Right ventricle myocardium inferior (tissue), 1 donor: ENCODE data around the gene ARMC12. TPM values are rescaled to one million over a fixed set of nuclear protein-coding genes. Genes with fewer than 3 reads are reported as not detected.
A peak's percentile ranks its signal among the peaks of the same experiment; 100 is the strongest.
"Not testable (repeated sequence)": the region's sequence is repeated elsewhere in the genome, so short reads cannot be mapped to it uniquely, and the experiment has no call there.

Experiments
- ATAC-seq: fragments of 200-7000 bp; cut with Tn5 transposase; one replicate; pipeline ENCODE4 v1.9.1; 2020; ENCODE audit warnings: mild to moderate bottlenecking, moderate library complexity
- DNase-seq: peaks from one replicate; pipeline ENCODE4 v3.0.0; 2021; ENCODE audit errors: missing footprints
- intact Hi-C: fragments of 100-400 bp; cut with DNase I; formaldehyde crosslinking; loops from one replicate; pipeline ENCODE4 v1.11.0; 2022
- total RNA-seq: library from RNA; stranded (reverse); fragmentation: NEBNext Ultra II Directional; extraction: Animal tissue kit (Norgen Biotek cat#: 25700); gene quantifications from one replicate; pipeline ENCODE4 v1.2.1, GENCODE V29; 2021
- donor health status: DM: no; HTN: yes; CAD: no; lungs with severe emphysema.

Gene ARMC12
- total RNA-seq, 1 donor from 2014 or later: not detected

- ATAC-seq (no peak), DNase-seq (no peak)
- intact Hi-C loops: no loop called here
Observed at GRCh38 chr6:35730745-35731413, 6.0 kb upstream of the ARMC12 start.

- DNase-seq: peak; percentile 99
- ATAC-seq: peak; percentile 59
- intact Hi-C loops: no loop called here
Observed at GRCh38 chr6:35731414-35731735, 5.5 kb upstream of the ARMC12 start.

- DNase-seq: peak; percentile 99
- intact Hi-C loops: loop anchor here (1.0 to 2.0 kb wide), 2 partner anchors 131 to 142 kb away; no protein-coding TSS in a partner anchor
- peak; percentile 73 for ATAC-seq
Observed at GRCh38 chr6:35731736-35732532, 4.9 kb upstream of the ARMC12 start.

DNA sequence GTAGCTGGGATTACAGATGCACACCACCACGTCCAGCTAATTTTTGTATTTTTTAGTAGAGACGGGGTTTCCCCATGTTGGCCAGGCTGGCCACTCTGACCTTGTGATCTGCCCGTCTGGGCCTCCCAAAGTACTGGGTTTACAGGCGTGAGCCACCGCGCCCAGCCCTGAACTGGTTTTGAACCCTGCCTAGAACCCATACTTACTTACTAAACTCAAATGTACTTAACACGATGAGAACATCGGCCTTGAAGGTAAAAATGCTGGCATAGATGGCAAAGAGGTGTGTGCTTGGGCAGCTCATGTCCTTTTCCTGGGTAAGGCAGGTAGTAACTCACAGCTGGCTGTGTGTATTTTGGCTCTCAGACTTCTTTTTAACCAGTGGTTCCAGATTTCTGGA, 3.2 kb upstream of the ARMC12 start:
- no peak for ATAC-seq
- intact Hi-C loops: loop anchor here (2.0 kb wide), 1 partner anchor 133 kb away; no protein-coding TSS in a partner anchor
- no peak for DNase-seq

GRCh38 chr6:35734319-35734718, 2.5 kb upstream of the ARMC12 start:
- intact Hi-C loops, ATAC-seq, DNase-seq: not testable (repeated sequence)

DNA sequence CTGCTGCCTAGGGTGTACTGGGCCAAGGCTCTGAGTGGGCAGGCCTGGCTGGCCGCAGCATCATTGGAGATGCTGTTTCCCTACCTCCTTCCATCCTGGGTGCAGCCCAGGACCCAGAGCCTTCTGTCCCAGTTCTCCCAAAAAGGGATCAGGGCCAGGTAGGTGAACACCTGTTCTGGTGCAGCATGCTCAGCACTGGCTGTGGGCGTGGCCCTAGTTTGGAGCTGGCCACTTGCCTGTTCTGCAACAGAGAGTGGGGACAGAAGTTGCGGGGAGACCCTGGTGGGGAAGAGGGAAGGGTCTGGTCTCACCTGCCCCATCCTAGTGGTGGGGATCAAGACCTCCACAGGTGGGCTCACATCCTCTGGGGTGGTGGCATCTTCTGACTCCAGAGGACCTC, 1.4 kb upstream of the ARMC12 start:
- intact Hi-C loops: loop anchor here (5.0 kb wide), 1 partner anchor 393 kb away; the partner anchor contains the start of gene PPARD
- no peak for ATAC-seq
- no peak for DNase-seq

DNA sequence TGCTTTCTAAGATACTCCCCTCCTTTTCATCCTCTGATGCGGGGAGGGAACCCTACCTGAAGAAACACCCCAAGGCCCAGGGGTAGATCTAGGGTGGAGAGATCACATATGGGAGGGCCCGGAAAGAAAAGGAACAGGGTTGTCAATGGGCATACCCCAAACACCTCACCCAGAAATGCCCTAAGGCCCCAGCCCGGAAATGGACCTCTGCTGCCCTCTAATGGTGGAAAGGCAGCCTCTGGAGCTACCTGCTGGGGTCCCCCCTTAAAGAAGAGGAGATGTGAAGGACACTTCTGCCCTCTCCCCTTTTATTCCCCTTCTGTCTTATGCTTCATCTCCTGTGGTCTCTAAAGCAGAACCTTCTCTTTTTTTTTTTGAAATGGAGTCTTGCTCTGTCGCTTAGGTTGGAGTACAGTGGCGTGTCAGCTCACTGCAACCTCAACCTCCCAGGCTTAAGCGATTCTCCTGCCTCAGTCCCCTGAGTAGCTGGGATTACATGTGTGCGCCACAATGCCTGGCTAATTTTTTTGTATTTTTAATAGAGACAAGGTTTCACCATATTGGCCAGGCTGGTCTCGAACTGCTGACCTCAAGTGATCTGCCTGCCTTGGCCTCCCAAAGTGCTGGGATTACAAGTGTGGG, 458 bp upstream of the ARMC12 start:
- ATAC-seq: peak; percentile 26
- intact Hi-C loops: loop anchor here (1.0 to 5.0 kb wide), 2 partner anchors 152 to 394 kb away; partner anchors contain the start of gene PPARD

GRCh38 chr6:35737413-35738211, 780 bp downstream of the ARMC12 start:
- DNase-seq: no peak

More for the DNA sequence above, 458 bp upstream of the ARMC12 start:
- peak; percentile 84 for DNase-seq

DNA sequence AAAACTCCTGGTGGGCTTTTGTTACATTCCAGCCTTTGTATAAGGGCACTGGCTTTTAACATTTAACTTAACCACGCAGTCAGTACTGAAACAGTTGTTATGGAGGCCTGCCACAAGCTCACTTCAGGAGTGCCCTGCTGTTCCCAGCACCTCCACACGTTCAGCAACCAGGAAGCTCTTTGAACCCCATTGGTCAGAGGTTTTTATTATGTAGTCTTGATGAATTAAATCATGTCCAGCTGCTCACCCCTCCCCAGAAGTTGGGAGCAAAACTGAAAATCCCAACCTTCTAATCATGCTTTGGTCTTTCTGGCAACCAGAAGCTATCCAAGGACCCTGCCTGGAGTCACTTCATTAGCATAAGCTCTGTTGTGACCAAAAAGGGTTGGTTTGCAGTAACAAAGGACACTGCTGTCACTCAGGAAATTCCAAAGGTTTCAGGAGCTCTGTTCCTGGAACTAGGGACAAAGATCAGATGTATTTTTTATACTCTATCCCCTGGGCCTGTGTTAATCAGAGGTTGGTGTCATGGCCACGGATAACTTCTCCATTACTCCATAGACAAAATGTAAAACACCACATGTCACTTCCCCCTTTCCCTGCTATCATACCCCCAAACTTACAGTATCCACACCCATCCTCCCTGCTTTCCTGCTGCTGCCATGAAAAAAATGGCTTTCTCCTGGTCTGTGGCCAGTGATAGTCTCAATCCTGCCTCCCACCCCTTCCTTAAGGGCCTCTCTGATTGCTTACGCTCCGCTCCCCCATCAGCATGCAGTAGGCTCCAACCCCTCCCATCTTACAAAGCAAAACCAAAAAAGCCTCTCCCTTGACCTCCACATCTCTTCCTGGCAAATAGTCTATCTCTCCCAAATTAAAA, 3.1 kb downstream of the ARMC12 start:
- no peak for DNase-seq
- no peak for ATAC-seq
- intact Hi-C loops: loop anchor here (5.0 kb wide), 1 partner anchor 398 kb away; the partner anchor contains the start of gene PPARD

More at GRCh38 chr6:35737413-35738211, 780 bp downstream of the ARMC12 start:
- peak; percentile 82 for ATAC-seq
- intact Hi-C loops: loop anchor here (1.0 to 5.0 kb wide), 2 partner anchors 215 to 395 kb away; partner anchors contain the start of gene PPARD

DNA sequence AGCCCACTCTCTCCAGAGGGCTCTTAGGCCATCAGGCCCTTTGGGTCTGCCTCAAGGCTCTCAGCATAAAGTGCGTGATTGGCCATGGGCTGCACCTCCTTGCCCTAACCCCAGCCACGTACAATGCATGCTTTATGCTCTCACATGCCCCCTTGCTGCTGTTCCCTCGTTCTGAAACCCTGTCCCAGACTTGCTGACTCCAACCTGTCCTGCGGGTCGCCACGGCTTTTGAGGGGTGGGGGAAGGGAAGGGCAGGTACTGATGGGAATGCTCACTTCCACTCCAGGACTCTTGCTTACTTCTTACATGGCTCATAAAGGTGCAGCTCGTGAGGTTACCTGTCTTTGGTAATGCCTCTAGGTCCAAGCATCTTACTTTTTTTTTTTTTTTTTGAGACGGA, 6.0 kb downstream of the ARMC12 start:
- DNase-seq (no peak), ATAC-seq (no peak)
- intact Hi-C loops: no loop called here

- DNase-seq (no peak), ATAC-seq (no peak)
- intact Hi-C loops: no loop called here
Observed at GRCh38 chr6:35745509-35745908, 8.7 kb downstream of the ARMC12 start.

DNA sequence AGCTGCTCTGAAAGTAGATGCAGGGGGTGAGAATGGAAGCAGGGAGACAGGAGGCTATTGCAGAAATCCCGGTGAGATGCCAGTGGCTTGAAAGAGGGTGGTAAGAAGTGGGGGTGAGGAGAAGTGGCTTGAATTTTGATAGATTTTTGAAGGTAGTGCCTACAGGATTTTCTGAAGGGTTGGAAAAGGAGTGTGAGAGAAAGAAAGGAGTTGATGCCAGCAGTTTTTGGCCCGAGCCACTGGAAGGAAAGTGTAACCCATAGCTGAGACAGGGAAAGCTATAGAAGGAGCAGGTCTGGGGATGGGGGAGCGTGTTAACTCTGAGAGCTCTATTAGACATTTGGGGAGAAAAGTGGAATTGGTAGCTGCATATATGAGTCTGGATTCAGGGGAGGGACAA, 9.7 kb downstream of the ARMC12 start:
- ATAC-seq: no peak
- no peak for DNase-seq
- intact Hi-C loops: no loop called here

GRCh38 chr6:35747877-35748276, 11.0 kb downstream of the ARMC12 start:
- intact Hi-C loops: no loop called here
- DNase-seq: no peak
- ATAC-seq: no peak

GRCh38 chr6:35750557-35750956, 13.7 kb downstream of the ARMC12 start:
- intact Hi-C loops: no loop called here
- DNase-seq (no peak), ATAC-seq (no peak)

DNA sequence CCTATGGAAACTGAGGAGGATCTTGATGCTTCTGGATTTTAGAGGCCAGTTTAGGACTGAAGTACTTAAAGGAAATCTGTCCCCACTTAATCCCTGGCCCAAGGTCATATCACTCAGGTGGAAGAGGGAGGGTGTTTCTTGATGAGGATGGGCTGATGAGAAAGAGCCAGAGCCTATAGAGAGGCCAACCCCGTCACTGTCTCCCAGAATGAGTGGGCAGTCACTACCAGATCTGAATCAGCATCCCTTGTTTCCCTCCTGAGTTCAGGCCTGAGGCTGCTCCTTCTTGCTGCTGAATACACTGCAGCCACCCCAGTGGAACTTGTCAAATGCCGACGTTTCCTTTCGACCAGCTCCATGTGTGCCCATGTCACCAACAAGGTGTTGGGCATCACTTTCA, 14.8 kb downstream of the ARMC12 start:
- DNase-seq: no peak
- intact Hi-C loops: no loop called here
- ATAC-seq: no peak

DNA sequence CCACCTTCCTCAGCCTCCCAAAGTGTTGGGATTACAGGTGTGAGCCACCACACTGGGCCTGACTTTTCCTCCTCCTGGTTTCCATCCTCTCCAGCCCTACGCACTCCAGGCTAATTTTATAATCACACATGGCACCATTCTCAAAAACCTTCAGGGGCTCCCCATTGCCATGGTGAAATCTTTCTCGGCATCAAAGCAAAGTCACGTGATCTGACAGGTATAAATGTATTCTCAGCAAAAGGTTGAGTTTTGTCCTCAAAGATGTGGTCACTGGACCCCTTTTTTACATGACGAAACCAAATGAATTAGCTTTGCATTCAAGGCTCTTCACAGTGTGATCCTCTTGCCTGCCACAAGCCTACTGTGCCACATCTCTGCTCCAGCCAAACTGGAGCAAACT, 15.5 kb downstream of the ARMC12 start:
- ATAC-seq (no peak), DNase-seq (no peak)
- intact Hi-C loops: no loop called here

DNA sequence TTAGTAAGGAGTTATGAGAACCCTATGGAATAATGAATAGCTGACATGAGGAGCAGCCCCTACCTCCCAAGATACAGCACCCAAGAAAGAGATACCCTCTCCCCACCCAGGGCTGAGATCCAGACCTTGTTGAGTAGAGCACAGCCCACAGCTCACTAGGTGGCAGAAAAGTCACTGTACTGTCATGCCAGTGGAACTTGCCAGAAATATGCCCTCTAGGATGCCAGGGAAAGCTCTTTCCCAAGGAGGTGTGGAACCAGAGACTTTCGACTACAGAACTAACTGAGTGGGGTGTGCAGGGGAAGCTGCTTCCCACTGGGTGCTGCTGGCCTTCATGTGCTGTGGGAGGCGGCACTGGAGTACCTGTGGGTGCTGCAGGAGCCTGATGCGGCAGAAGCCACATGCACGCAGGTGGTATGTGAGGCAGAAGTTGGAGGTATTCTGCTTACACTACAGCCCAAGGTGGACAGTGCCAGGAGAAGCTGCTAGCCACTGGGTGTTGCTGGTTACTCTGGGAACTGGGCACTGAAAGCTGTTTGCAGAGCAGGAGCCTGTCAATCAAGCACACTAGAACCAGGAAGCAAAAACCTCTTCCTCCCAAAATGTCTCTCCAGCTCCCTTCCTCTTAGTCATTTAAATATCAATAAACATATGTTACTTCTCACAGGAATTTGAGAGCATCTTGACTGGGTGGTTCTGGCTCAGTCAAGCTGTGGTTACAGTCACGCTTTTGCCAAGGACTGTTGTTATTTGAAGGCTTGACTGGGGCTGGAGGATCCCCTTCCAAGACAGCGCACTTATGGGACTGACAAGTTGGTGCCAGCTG, 17.8 kb downstream of the ARMC12 start:
- intact Hi-C loops: no loop called here
- peak; percentile 54 for ATAC-seq
- no peak for DNase-seq
